ENCODE measurements around the gene DPYSL5.

DNA sequence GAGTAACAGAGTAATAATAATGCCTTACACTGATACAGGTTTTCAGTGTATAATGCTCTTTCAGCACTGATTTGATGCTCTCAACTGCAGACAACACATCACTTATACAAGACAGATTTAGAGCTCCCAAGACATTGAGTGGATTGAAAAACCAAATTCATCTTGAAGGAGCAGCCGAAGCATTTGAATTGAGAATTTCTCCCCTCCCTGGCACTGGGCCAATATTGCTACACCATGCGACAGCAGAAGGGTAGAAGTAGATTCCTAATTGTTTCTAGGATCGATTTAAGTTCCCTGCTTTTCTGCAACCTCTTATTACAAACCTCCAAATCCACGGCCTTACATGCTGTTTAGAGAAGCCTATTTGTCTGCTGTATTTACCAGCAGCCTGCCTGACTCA lies 46.6 kb upstream of the DPYSL5 start:
- TF ChIP-seq EZH2 (IDR thresholded peaks at IDR 0.05; ENCODE audit: borderline replicate concordance, low read length) (no peak), CTCF (IDR thresholded peaks at IDR 0.05; ENCODE audit: low read length) (no peak)
